ENCODE measurements around the gene PDIA4. TPM values are rescaled to one million over a fixed set of nuclear protein-coding genes. Genes with fewer than 3 reads are reported as not detected.

The PDIA4 gene
- total and polyA plus RNA-seq, 2 of the 8 experiments (the other 6 are each of a cell fraction or from before 2014, with no cell fraction given): 119 to 303 TPM

- no peaks in the 10 kb centered on the region for H3K23me2 ChIP-seq (ENCODE audit: low read depth, low read length)
- TF ChIP-seq EZH2 (IDR thresholded peaks at IDR 0.05; ENCODE audit: low read depth, low read length, severe bottlenecking) (no peak), CHD1 (IDR thresholded peaks at IDR 0.05; ENCODE audit: low read depth, low read length) (no peak), TEAD4 (IDR thresholded peaks at IDR 0.05; ENCODE audit: low read depth, low read length) (no peak), ZNF274 (IDR thresholded peaks at IDR 0.05; ENCODE audit: borderline replicate concordance, extremely low read depth, low read length) (no peak), TCF12 (IDR thresholded peaks at IDR 0.05; ENCODE audit: low read depth, low read length) (no peak), CHD2 (IDR thresholded peaks at IDR 0.05; ENCODE audit: low read length) (no peak), POLR2AphosphoS5 (IDR thresholded peaks at IDR 0.05; ENCODE audit: low read depth, low read length) (no peak), YY1 (IDR thresholded peaks at IDR 0.05; ENCODE audit: low read depth, low read length) (no peak)
- H2BK20ac ChIP-seq (ENCODE audit: low read length): no peak overlapping the region
- H3K18ac ChIP-seq (ENCODE audit: extremely low read depth, low read length): no peak overlapping the region
- no peak overlapping the region for H2BK120ac ChIP-seq (replicated peaks; ENCODE audit: low read depth, low read length)
- H2AK5ac ChIP-seq (ENCODE audit: low read depth, low read length): no peak overlapping the region; the same call in 1 of the 2 replicates
- no peak overlapping the region for H2AFZ ChIP-seq (ENCODE audit: low read length)
- ChIA-PET CTCF (ENCODE audit: partially characterized antibody) (interaction anchor here (0.6 to 4.4 kb wide), 21 partner anchors 10 to 1069 kb away, joined by 3 to 56 read pairs (median 5); no protein-coding TSS in a partner anchor), POLR2A (ENCODE audit: partially characterized antibody) (interaction anchor here (1.0 to 1.3 kb wide), 7 partner anchors 10 to 181 kb away, joined by 3 to 5 read pairs (median 3); no protein-coding TSS in a partner anchor)
- no peaks in the 10 kb centered on the region for H3K79me2 ChIP-seq (ENCODE audit: control insufficient read depth in 1 of 2, insufficient read depth in 2 of 2, low read length in 2 of 2)
- no peak overlapping the region for H3K4me2 ChIP-seq (ENCODE audit: insufficient read depth in 1 of 2, low read depth in 2 of 2, low read length in 2 of 2)
- no peak overlapping the region for H2BK12ac ChIP-seq (ENCODE audit: low read depth, low read length)
- H3K9ac ChIP-seq (replicated peaks in 1 of 4; ENCODE audit: extremely low read depth in 1 of 4, low read depth in 3 of 4, low read length in 3 of 4): no peak overlapping the region
- no peak overlapping the region for H4K5ac ChIP-seq (ENCODE audit: insufficient read length, low read depth, low read length)
- H3K23ac ChIP-seq (ENCODE audit: insufficient read length): no peak overlapping the region
- no peak overlapping the region for H3K4ac ChIP-seq (replicated peaks; ENCODE audit: insufficient read length, low read depth, low read length)
- H3K14ac ChIP-seq (ENCODE audit: insufficient read length): no peak overlapping the region
- H3K27me3 ChIP-seq (replicated peaks in 1 of 4; ENCODE audit: control insufficient read depth in 3 of 4, extremely low read depth in 1 of 4, insufficient read depth in 3 of 4, low read length in 3 of 4): no peaks in the 10 kb centered on the region
- no peak overlapping the region for H4K91ac ChIP-seq (replicated peaks; ENCODE audit: insufficient read length, low read length)
- FAIRE-seq: no peak
- no peak overlapping the region for H3K27ac ChIP-seq (ENCODE audit: low read depth, low read length)
- peaks cover 7% of the 10 kb centered on the region for H3K79me1 ChIP-seq (ENCODE audit: low read depth, low read length)
- H3K56ac ChIP-seq (replicated peaks; ENCODE audit: insufficient read length, low read depth, low read length): no peak overlapping the region
- H3K4me3 ChIP-seq (ENCODE audit: extremely low read depth in 1 of 4, insufficient read depth in 2 of 4, low read depth in 3 of 4, low read length in 4 of 4): no peak overlapping the region
- peaks cover 29 to 63% (median 54%) of the 10 kb centered on the region in 4 experiments for H3K36me3 ChIP-seq (ENCODE audit: control insufficient read depth in 2 of 4, insufficient read depth in 4 of 4, low read length in 3 of 4)
- no peak overlapping the region for H2BK5ac ChIP-seq (ENCODE audit: low read depth, low read length)
- H3K4me1 ChIP-seq (replicated peaks in 1 of 4; ENCODE audit: control insufficient read depth in 3 of 4, insufficient read depth in 4 of 4, low read length in 3 of 4): no peaks in the 10 kb centered on the region; a peak in 2 of 7 replicates
- H2BK15ac ChIP-seq (ENCODE audit: low read length): no peak overlapping the region
- no peak overlapping the region; the same call in 1 of the 2 replicates for H4K8ac ChIP-seq (ENCODE audit: extremely low read depth, insufficient read depth, low read length)
- no peak for DNase-seq (ENCODE audit: low read depth in 1 of 2, low spot score in 2 of 2)
- WGBS, 2 experiments (ENCODE audit: extremely low coverage in 1 of 2, insufficient coverage in 1 of 2, insufficient read length in 1 of 2, insufficient replicate concordance in 2 of 2, low coverage in 1 of 2, low lambda C conversion rate in 2 of 2, missing lambda C conversion rate in 1 of 2): 91% methylated on average over 28 of the region's 28 CpGs; no CpG with 5 or more reads in 1 of the 2 experiments
- peaks cover 9 to 16% of the 10 kb centered on the region in 2 experiments for H4K20me1 ChIP-seq (replicated peaks in 1 of 2; ENCODE audit: control insufficient read depth in 1 of 2, insufficient read depth in 2 of 2, low read length in 2 of 2)
- no peaks in the 10 kb centered on the region for H3K9me3 ChIP-seq (ENCODE audit: insufficient read depth in 2 of 2, low read depth in 1 of 2, low read length in 1 of 2)
These were observed 23.6 kb downstream of the PDIA4 start for GRCh38 chr7:149004405-149005370.
